HG02678 (cell line): ENCODE measurements around the gene HIVEP3.

Experiments
- ATAC-seq: cut with Tn5 transposase; IDR thresholded peaks from one replicate; pipeline ENCODE4 v1.9.1; 2021; ENCODE audit warnings: mild to moderate bottlenecking, moderate library complexity; ENCODE audit not compliant: unreplicated experiment

The HIVEP3 gene

DNA sequence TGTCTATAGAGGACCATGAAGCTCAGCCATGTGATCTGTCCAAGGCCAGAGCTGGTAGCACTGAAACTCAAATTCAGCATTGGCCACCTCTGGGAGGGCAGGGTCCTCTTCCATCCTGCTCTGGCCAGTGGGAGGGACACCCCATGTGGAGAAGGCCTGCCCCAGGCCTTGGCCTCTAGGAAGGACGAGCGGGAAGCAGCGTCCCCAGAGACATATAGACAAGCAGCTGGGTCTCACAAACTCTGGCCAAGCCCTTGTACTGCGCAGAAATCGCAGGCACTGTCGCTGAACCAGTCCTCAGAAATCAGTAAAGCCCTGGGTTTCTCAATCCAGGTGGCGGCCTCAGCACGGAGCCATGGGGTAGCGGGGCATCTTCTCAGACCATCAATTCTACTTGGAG, 180.7 kb downstream of the HIVEP3 start:
- no peak for ATAC-seq

DNA sequence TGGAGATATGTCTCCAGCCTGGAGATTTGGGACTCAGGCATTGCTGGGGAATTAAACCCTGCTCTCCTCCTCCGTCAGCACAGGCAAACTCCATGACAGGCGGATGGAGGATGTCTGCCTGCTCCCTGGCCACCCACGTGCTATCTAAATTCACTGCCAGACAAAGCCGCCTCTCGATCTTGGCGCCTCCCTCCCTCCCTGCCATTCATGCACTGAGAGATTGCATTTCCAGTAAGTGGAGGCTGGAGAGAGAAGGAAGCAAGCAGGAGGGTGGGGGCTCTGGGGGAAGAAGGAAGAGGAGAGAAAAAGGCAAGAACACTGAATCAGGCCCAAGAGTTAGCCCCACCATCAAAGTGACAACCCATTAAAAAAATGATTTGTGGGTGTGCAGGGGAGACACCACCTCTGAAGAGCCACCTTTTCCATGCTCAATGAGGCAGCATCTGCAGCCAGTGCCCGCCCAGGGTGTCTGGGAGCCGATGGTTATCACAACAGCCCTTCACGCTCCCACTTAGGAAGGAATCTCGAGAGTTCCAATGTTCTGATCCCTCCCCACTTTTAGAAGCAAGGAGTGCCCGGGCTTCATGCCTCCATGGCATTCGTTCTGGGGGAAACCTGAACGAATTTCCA, 183.0 kb downstream of the HIVEP3 start:
- no peak for ATAC-seq

DNA sequence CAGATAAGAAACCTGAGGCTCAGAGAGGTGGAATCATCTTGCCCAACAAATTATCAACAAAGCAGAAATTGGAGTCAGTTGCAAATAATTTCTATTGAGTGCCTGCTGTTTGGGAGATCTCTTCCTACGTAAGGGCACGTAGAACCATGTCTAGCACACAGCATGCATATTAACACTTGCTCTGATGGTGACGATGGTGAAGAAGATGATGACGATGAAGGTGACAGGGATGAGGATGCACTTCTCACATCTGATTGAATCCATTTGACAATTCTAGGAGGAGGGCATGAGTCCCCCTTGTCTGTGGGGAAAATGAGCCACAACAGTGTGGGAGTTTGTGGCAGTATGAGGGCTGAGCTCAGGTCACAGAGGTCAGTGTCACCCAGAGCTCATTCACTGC, 183.6 kb downstream of the HIVEP3 start:
- no peak for ATAC-seq

DNA sequence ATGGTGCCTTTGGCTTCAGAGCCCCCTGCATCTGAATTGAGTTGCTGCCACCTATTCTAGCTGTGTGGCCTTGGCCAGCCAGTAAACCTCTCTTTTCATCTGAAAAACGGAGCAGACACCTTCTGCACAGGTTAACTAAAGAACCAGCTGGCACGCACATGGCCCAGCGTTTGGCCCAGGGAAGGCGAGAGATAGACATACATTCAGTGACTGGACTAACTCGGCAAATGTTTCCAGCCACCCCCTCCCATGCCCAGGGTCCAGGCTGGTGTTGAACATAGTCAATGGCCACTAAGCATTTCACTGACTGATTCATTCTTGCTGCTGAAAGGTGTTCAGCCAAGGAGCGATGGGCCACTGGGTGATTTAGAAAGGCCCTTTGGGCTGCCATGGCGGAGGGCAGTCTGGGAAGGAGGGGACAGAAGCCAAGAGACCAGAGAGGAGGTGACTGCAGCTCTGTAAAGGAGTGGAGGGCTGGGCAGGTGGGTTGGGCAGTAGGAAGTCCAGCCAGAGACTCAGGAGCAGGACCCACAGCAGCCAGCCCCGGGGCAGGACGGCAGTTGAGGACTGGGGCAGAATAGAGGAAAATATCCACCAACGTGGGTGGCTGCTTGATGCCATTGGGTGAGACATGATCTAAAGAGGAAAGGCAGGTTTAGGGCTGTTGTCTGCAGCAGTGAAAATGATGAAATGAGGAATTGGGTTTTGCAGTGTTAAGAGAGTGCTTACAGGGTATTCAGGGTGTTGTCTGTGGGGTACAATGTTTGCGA, 184.3 kb downstream of the HIVEP3 start:
- no peak for ATAC-seq

DNA sequence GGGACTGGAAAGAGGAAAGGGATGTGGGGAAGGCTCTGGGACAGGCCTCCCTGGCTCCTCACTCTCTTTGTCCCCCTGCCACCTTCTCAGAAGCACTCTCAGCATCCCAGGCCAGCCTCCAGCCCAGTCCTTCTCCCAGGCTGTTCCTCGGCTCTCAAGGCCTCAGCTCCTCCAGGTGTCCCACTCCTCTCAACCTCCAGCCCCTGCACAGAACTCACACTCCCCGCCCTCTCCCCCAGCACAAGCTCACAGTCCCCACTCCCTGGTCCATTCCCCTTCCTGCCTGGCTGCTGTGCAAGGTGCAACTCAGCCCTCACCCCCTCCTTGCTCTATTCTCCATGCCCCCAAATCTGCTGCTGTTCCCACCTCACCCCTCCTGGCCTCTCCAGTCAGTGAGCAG, 185.0 kb downstream of the HIVEP3 start:
- ATAC-seq = no peak

DNA sequence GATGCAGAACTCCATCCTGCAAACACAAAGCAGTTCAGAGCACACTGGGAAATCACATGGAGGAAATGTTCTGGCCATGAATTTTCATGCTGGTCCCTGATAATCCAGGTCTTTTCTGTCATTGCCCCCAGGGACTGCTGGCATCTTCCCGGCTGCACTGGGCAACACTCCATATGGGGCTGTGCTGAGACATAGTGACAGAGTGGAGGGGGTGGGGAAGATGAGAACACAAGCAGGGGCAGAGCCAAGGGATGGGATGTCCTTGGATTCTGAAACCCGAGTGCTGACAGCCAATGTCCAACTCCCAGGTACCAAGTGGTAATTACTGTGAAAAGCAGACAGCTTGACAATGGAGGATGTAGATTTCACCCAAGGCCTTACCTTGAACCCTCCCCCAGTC, 185.7 kb downstream of the HIVEP3 start:
- ATAC-seq = no peak

DNA sequence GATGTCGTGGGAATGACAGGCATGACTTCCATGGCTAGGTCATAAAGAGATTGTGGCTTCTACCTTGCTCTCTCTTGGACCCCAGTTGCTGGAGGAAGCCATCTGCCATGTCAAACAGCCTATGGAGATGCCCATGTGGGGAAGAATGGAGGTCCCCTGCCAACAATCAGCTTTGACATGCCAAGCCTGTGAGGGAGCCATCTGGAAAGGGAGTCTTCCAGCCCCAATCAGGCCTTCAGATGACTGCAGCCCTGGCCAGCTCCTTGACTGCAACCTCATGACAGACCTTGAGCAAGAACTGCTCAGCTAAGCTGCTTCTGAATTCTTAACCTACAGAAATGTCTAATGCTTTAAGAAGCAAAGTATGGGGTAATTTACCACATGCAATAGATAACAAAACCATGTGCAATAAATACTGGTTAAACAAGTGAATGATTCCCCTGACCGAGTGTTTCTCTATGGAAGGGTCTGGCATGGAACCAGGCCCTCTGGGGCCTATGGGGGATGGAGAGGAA, 187.1 kb downstream of the HIVEP3 start:
- ATAC-seq = no peak

DNA sequence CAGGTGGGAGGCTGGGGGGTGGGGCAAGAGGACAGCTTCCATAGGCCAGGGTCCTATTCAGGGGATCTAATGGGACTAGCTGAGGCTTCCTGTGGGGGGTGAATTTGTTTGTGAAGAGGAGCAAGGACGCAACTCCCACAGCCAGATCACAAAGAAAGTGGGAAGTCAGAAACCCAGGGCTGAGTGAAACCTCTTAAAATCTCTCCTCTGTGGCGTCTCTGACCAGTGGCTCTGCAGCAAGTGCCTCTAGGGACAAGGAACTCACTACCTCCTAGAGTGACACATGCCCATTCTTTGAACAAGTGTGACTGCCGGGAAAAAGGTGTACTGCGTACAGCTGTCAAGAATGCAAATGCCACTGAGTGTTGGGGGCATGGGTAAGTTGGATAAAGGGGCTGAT, 187.9 kb downstream of the HIVEP3 start:
- no peak for ATAC-seq

DNA sequence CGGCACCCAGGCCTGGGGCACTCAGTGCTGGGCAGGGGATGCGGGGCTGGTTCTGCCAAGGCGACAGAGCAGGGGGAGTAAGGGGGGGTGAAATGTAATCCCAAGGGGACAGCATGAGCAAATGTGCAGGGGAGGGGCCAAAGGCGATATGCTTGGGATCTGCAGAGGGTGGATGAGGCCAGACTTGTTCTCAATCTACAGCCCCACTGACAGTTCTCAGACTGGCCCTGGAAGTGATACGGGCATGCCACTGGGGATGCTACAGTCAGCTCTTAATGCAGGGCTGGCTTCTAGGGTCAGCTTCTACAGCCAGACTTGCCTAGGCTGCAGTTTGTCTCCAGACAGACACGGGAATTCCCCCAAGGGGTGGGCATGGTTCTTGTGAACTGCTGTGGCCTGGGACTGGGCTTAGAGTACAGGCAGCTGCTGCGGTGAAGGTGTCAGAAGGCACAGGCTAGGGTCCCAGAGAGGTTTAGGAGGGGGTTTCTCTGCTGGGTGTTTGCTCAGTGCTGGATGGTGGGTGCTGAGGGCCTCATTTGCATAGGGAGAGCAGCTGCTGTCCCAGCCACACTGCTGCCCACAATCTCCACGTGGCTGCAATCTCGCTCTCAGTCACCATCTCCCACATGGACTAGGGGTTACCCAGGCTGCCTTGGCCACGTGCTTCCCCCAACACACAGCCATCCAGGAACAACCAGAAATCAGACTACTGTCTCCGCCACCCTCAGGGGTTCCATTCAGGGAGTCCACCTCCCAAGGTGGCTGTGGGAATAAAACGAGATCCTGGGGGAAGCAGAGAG, 190.1 kb downstream of the HIVEP3 start:
- ATAC-seq = peak; percentile 80

DNA sequence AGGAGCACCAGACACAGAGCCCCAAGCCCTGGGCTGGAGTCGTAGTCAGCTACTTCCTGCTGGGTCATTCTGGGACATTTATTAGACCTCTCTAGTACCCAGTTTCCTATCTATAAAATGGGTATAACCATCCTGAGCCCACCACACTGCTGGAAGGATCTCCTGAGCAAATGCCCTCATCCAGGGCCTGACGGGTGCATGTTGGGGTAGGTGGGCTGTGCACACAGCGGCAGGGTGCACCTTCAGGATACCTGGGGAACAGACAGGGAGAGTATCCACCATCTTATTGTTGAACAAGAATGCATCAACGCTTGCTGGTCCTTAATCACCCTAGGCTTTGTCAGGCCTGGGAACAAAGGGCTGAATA, 191.0 kb downstream of the HIVEP3 start:
- ATAC-seq = no peak

DNA sequence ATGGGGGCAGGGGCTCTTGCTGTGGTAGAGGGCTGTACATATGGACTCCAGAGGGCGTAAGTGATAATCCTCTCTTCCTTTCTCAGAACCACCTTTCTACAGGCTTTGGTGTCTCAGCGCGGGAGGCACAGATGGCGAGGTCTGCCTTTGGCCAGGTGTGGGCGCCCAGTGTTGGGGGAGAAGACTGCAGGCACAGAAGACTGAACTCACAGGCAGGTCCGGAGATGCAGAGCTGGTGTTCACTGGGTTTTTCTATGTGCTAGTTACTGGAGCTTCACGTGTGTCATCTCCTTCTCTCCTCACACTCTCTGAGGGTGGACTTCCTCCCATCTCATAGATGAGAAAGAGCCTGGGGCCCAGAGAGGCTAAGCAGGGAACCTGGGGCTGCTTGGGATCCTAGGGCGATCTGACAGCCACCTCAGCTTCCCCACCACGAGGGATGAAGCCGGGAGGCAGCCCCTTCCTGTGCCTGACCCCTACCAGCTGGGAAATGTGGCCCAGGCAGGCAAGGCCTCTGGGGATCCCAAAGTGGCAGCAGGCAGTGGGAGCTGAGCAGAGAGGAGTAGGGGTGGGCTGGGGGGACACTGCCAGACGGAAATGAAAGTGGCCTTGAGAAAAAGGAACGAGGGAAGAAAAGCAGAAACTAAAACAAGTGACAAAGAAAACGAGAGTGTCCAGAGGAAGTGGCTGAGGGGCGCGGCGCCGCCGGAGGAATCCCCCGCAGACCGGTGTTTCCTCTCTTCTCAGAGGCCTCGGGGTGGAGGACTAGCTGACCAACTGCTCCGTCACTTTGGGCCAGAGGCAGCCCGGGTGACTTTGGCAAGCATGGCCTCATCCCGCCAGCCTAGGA, 191.6 kb downstream of the HIVEP3 start:
- ATAC-seq = peak; percentile 37

DNA sequence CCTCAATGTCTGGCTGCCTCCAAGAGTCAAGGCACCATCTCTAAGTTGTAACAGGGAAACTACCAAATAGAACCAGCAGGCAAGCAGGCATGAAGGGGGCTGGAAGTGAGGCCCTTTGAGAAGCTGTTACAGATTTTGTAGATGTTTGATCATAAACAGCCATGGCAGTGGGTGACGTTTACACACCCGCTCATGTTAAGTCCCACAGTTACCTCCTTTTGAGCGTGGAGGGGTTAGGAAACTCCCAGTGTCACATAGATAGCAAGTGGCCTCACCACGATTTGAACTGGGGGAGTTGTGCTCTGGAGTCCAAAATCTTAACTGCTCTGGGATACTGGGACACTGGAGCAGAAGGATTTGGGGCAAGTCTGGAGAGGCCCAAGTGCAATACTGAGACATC, 192.4 kb downstream of the HIVEP3 start:
- ATAC-seq = no peak

DNA sequence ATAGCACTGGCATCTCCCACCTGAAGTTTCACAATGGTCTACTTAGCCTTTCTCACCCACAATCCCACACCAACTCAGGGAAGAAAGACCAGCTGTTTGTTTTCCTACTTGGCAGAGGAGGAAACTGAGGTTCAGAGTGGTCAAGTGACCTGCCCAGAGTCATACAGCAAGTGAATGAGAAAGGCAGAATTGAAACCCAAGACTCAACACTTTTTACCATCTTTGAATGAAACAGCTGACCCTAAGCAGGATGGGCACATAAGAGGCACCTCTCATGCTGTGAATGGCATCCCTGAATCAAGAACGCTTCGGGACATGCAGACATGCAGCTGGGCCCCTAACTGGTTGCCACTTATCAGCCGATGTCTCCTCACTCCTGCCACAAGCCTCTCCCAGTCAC, 193.8 kb downstream of the HIVEP3 start:
- ATAC-seq = no peak

DNA sequence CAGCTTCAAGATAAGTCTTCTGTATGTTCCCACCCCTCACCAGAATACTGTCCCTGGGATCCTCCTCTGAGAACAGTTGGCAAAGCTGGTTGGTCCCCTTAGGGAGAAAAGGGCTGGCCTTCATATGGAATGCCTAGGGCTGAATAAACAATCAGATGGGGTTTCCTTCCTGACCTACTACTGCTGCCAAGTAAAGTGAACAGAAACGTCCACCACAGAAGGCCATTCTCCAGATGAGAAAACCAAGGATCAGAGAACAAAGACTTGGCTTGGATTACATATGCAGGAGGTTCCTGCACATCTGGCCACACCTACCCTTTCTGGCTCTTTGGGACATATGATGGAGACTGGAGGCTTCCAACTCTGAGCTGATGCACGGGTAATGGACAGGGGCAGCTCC, 194.5 kb downstream of the HIVEP3 start:
- ATAC-seq = no peak

DNA sequence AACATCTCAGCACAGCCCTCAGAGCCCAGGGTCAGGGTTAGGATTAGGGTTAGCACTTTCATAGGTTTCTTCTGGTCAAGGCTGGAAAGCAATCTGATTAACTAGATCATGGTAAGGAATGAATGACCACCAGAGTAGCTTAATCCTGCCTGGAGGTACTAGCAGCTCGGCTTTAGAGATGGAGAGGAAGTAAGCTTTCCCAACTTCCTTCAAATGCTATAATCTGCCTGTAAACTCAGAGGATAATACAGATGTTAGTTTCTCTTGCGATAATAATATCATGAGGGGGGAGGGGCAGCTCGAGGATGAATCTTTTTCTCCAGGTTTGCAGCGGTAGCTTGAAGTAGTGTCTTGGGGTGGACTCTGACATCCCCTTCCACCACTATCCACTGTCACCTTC, 194.9 kb downstream of the HIVEP3 start:
- no peak for ATAC-seq

DNA sequence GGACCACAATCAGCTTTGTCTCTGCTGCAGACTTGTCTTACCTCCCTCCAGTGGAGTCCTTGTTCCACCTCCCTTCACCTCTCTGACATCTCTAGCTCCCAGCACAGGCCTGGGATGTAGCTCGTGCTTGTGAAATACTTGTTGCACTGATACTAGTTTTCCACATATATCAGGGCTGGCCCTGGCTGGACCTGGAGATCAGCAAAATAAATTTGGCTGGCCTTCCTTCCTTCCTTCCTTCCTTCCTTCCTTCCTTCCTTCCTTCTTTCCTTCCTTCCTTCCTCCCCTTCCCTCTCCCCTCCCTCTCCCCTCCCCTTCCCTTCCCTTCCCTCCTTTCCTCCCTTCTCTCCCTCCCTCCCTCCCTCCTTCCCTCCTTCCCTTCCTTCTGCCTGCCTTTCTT, 196.5 kb downstream of the HIVEP3 start:
- ATAC-seq = no peak

DNA sequence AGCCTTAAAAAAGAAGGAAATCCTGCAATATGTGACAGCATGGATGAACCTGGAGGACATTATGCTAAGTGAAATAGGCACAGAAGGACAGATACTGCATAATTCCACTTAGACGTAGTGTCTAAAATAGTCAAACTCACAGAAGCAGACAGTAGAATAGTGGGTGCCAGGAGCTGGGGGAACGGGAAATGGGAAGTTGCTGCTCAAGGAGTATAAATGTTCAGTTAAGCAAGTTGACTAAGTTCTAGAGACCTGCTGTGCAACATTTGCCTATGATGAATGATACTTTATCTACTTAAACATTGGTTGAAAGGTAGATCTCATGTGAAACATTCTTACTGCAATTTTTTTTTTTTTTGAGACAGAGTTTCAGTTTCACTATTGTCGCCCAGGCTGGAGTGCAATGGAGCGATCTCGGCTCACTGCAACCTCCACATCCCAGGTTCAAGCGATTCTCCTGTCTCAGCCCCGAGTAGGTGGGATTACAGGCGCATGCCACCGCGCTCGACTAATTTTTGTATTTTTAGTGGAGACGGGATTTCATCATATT, 197.8 kb downstream of the HIVEP3 start:
- no peak for ATAC-seq

DNA sequence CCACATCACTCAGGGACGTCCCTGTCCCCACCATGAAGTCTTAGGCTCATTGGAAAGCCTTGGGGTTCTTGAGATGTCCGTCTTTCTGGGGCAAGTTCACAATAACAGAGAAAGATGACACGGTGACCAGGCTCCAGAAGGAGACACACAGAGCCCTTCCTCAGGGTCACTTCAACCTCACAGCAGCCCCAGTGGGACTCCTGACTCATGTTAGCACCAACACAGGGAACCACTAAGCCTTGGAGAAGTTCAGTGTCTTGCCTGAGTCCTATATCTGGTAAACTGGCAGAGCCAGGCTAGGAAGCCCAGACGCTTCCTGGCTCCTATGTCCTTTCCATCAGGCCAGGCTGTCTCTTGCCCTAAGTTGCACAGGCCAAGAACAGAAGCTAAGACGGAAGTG, 199.1 kb downstream of the HIVEP3 start:
- ATAC-seq = no peak

DNA sequence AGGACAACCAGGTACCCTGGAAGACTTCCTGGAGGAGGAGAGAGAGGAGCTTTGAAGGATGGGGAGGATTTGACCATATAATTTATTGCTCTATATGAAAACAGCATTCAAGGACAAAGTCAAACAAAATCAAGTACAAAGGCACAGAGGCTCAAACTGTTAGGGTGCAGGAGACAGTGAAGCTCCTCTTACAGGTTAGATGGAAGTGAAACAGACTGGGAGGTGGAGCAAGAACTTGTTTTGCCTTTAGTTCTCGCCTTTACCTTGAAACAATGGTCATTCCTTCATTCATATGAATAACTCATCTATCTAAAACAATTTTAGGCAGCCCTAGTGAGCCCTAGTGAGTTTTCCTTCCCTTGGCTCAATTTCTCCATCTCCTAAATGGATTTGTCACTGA, 199.6 kb downstream of the HIVEP3 start:
- no peak for ATAC-seq

DNA sequence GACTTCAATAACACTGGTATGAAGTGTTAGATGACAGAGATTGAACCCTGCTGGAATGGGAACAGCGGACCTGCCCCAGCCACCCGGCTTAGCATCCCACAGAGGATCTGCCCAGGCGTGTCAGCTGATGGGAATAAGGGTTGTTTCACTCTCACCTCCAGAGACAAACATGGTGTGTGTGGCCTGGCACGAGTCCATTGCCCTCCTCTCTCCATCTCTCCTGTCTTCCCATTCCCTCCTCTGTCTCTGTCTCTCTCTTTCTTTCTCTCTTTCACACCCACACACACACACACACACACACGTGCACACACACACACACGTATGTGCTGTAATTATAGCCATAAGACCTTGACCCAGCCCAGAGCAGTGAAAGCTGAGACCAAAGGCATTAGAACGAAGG, 200.2 kb downstream of the HIVEP3 start:
- no peak for ATAC-seq
